Left lung (tissue), 10 donors: ENCODE measurements around the gene METTL16. TPM values are rescaled to one million over a fixed set of nuclear protein-coding genes. Genes with fewer than 3 reads are reported as not detected.

Experiments used
- ATAC-seq: fragments of 200-7000 bp; cut with Tn5 transposase; one replicate; pipeline ENCODE4 v1.9.1; 2020; ENCODE audit warnings: moderate library complexity
- DNase-seq, 4 donors: peaks; one replicate each; pipeline ENCODE4 v3.0.0-alpha.2; 2013 to 2020
- H3K27ac ChIP-seq, 2 donors: fragments of 200-600 bp; sonication (generic) in 1 of 2; one replicate each; pipeline versions ENCODE4 v1.5.0 to v1.8.0; 2020 to 2021
- H3K27me3 ChIP-seq, 2 donors: fragments of 200-600 bp; sonication (generic) in 1 of 2; one replicate each; pipeline versions ENCODE4 v1.5.0 to v1.8.0; 2020 to 2021
- H3K36me3 ChIP-seq, 2 donors: fragments of 200-600 bp; sonication (generic) in 1 of 2; one replicate each; pipeline versions ENCODE4 v1.5.0 to v1.8.0; 2020 to 2021
- H3K4me1 ChIP-seq, 2 donors: fragments of 200-600 bp; one replicate each; pipeline ENCODE4 v1.8.0; 2021
- H3K4me3 ChIP-seq, 2 donors: fragments of 200-600 bp; sonication (generic) in 1 of 2; one replicate each; pipeline versions ENCODE4 v1.5.0 to v1.8.0; 2020 to 2021; ENCODE audit warnings: mild to moderate bottlenecking in 1 of 2
- H3K9me3 ChIP-seq, 2 donors: fragments of 200-600 bp; sonication (generic) in 1 of 2; one replicate each; pipeline versions ENCODE4 v1.5.0 to v1.8.0; 2020 to 2021
- intact Hi-C, 2 donors: fragments of 100-400 bp; cut with DNase I; formaldehyde crosslinking; loops; one replicate each; pipeline versions ENCODE4 v1.11.2 to v1.14.2; 2022
- polyA plus RNA-seq, 6 donors: library from polyadenylated mRNA; unstranded; fragments of 120-200 nt; gene quantifications; one replicate each; pipeline ENCODE4 v1.2.1, GENCODE V29; 2013; ENCODE audit not compliant: insufficient read length in 6 of 6
- total RNA-seq, 2 donors: library from RNA; stranded (reverse); fragmentation: NEBNext Ultra II Directional; extraction: Animal tissue kit (Norgen Biotek cat#: 25700); gene quantifications; one replicate each; pipeline ENCODE4 v1.2.1, GENCODE V29; 2021
- TF ChIP-seq, protein P1 (sequence below), 2 donors: fragments of 200-600 bp; sonication (generic) in 1 of 2; IDR thresholded peaks; one replicate each; pipeline versions ENCODE4 v1.5.0 to v1.8.0; 2021; ENCODE audit warnings: antibody characterized with exemption in 2 of 2
- donor health status: DM: no; HTN: yes; CAD: no.
- donor health status: DM: no; HTN: no; CAD: no.

The METTL16 gene
- total and polyA plus RNA-seq, 8 donors: 25.1 to 51.8 (median 38.7) TPM

DNA sequence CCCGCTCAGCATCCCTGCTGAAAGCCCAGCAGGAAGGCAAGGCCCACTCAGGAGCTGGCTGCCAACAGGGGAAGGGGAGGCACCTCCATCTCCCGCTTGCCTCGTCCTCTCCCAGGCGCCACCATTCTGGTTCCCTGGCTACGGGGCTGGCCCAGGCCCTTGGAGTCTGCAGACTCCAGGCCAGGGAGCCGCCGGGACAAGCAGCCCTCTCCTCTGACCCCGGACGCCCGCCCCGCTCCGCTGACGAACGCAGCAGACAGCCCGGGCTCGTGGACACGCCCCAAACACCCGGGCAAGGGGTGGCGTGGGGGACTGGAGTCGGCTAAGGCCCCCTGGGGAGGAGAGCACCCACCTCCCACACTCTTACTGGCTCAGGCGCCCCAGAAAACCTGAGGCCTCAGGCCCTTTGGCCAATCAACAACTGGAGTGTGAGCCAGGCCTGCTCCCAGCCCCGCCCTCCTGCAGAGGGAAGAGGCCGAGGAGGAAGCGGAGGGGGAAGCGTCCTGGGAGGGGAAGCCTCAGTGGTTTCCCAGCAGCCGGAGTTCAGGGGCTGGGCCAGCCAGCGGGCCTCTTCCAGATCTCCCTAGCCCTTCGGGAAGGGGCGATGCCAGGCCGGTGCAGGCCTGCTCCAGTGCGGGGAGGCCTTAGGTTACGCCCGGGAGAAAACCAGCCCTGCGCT lies 115.0 kb downstream of the METTL16 start:
- no peaks in the 10 kb centered on the region for H3K9me3 ChIP-seq
- intact Hi-C loops: no loop called here
- H3K27ac ChIP-seq: peak overlapping the region; percentile 99 to 100
- H3K4me3 ChIP-seq: peak overlapping the region; percentile 21 to 44
- TF ChIP-seq, protein P1, sequence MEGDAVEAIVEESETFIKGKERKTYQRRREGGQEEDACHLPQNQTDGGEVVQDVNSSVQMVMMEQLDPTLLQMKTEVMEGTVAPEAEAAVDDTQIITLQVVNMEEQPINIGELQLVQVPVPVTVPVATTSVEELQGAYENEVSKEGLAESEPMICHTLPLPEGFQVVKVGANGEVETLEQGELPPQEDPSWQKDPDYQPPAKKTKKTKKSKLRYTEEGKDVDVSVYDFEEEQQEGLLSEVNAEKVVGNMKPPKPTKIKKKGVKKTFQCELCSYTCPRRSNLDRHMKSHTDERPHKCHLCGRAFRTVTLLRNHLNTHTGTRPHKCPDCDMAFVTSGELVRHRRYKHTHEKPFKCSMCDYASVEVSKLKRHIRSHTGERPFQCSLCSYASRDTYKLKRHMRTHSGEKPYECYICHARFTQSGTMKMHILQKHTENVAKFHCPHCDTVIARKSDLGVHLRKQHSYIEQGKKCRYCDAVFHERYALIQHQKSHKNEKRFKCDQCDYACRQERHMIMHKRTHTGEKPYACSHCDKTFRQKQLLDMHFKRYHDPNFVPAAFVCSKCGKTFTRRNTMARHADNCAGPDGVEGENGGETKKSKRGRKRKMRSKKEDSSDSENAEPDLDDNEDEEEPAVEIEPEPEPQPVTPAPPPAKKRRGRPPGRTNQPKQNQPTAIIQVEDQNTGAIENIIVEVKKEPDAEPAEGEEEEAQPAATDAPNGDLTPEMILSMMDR (IDR thresholded peaks at IDR 0.05): no peak
- DNase-seq (peak; percentile 88 to 99 (median 96)), ATAC-seq (peak; percentile 33)
- H3K4me1 ChIP-seq: peaks cover 45 to 61% of the 10 kb centered on the region in 2 donors
- no peaks in the 10 kb centered on the region for H3K27me3 ChIP-seq
- H3K36me3 ChIP-seq: no peaks in the 10 kb centered on the region

GRCh38 chr17:2396192-2396567 lies 115.5 kb downstream of the METTL16 start:
- Histone ChIP-seq H3K27ac (peak overlapping the region; percentile 99 to 100), H3K9me3 (no peaks in the 10 kb centered on the region), H3K4me1 (peaks cover 50 to 66% of the 10 kb centered on the region in 2 donors), H3K36me3 (no peaks in the 10 kb centered on the region), H3K4me3 (peak overlapping the region; percentile 21 to 44), H3K27me3 (no peaks in the 10 kb centered on the region)
- DNase-seq (no peak), ATAC-seq (no peak)
- intact Hi-C loops: no loop called here
- TF ChIP-seq, protein P1 (IDR thresholded peaks at IDR 0.05): no peak

- peak overlapping the region; percentile 99 to 100 for H3K27ac ChIP-seq
- no peaks in the 10 kb centered on the region for H3K36me3 ChIP-seq
- DNase-seq (peak in 3 of 4 donors; percentile 55 to 82 (median 80)), ATAC-seq (peak; percentile 4)
- H3K27me3 ChIP-seq: no peaks in the 10 kb centered on the region
- intact Hi-C loops: no loop called here
- peak overlapping the region in 1 of 2 donors; percentile 44 for H3K4me3 ChIP-seq
- peaks cover 52 to 73% of the 10 kb centered on the region in 2 donors for H3K4me1 ChIP-seq
- TF ChIP-seq, protein P1 (IDR thresholded peaks at IDR 0.05): no peak
- no peaks in the 10 kb centered on the region for H3K9me3 ChIP-seq
These were observed 116.2 kb downstream of the METTL16 start for GRCh38 chr17:2395258-2396181.

- intact Hi-C loops: no loop called here
- Histone ChIP-seq H3K4me3 (peak overlapping the region in 1 of 2 donors; percentile 87), H3K9me3 (no peaks in the 10 kb centered on the region), H3K27me3 (no peaks in the 10 kb centered on the region), H3K36me3 (no peaks in the 10 kb centered on the region), H3K4me1 (peaks cover 57 to 80% of the 10 kb centered on the region in 2 donors), H3K27ac (peak overlapping the region; percentile 99 to 100)
- TF ChIP-seq, protein P1 (IDR thresholded peaks at IDR 0.05): no peak
- ATAC-seq: no peak
- DNase-seq: peak in 1 of 4 donors; percentile 78
These were observed 116.9 kb downstream of the METTL16 start for GRCh38 chr17:2394775-2395201.
